Muscle of arm (tissue), 12 donors: Measurements from ENCODE around the gene TBL1X. TPM values are rescaled to one million over a fixed set of nuclear protein-coding genes. Genes with fewer than 3 reads are reported as not detected.

ENCODE experiments used
- DNase-seq: peaks from one replicate; pipeline ENCODE4 v3.0.0-alpha.2; 2013
- polyA plus RNA-seq, 12 donors: library from polyadenylated mRNA; unstranded; fragments of 120-200 nt; gene quantifications; one replicate each; pipeline ENCODE4 v1.2.1, GENCODE V29; 2013; ENCODE audit not compliant: insufficient read length in 12 of 12

Gene TBL1X
- polyA plus RNA-seq, 12 donors = 7.8 to 21.0 (median 12.3) TPM; not detected in 1

GRCh38 chrX:9494771-9495170 lies 29.9 kb downstream of the TBL1X start:
- DNase-seq = peak; percentile 30

GRCh38 chrX:9495496-9495895 lies 30.6 kb downstream of the TBL1X start:
- DNase-seq = peak; percentile 22

- no peak for DNase-seq
Observed at GRCh38 chrX:9498236-9498635, 33.4 kb downstream of the TBL1X start.

GRCh38 chrX:9500584-9500983 lies 35.7 kb downstream of the TBL1X start:
- no peak for DNase-seq

- DNase-seq = no peak
Observed at GRCh38 chrX:9501362-9501761, 36.5 kb downstream of the TBL1X start.

GRCh38 chrX:9503261-9503660 lies 38.4 kb downstream of the TBL1X start:
- DNase-seq = no peak

- DNase-seq = no peak
Observed at GRCh38 chrX:9510366-9510765, 45.5 kb downstream of the TBL1X start.

- DNase-seq = no peak
Observed at GRCh38 chrX:9510980-9511379, 46.1 kb downstream of the TBL1X start.

GRCh38 chrX:9515489-9515888 lies 50.6 kb downstream of the TBL1X start:
- no peak for DNase-seq

- DNase-seq = no peak
Observed at GRCh38 chrX:9515973-9516538, 51.2 kb downstream of the TBL1X start.

GRCh38 chrX:9516635-9517034 lies 51.8 kb downstream of the TBL1X start:
- no peak for DNase-seq

GRCh38 chrX:9518051-9518450 lies 53.2 kb downstream of the TBL1X start:
- DNase-seq = no peak

GRCh38 chrX:9518889-9519288 lies 54.0 kb downstream of the TBL1X start:
- DNase-seq = no peak

- no peak for DNase-seq
Observed at GRCh38 chrX:9519546-9520216, 54.8 kb downstream of the TBL1X start.

GRCh38 chrX:9520217-9520590 lies 55.3 kb downstream of the TBL1X start:
- no peak for DNase-seq

GRCh38 chrX:9522378-9523155 lies 57.7 kb downstream of the TBL1X start:
- DNase-seq = no peak

- DNase-seq = no peak
Observed at GRCh38 chrX:9525511-9526248, 60.8 kb downstream of the TBL1X start.

- DNase-seq = no peak
Observed at GRCh38 chrX:9526965-9527364, 62.1 kb downstream of the TBL1X start.

- no peak for DNase-seq
Observed at GRCh38 chrX:9528498-9528897, 63.6 kb downstream of the TBL1X start.

- DNase-seq = no peak
Observed at GRCh38 chrX:9529223-9529622, 64.4 kb downstream of the TBL1X start.

GRCh38 chrX:9530848-9531274 lies 66.0 kb downstream of the TBL1X start:
- DNase-seq = peak; percentile 52

GRCh38 chrX:9532349-9532748 lies 67.5 kb downstream of the TBL1X start:
- DNase-seq = no peak
